ENCODE data around the gene ADAT3.

The ADAT3 gene

DNA sequence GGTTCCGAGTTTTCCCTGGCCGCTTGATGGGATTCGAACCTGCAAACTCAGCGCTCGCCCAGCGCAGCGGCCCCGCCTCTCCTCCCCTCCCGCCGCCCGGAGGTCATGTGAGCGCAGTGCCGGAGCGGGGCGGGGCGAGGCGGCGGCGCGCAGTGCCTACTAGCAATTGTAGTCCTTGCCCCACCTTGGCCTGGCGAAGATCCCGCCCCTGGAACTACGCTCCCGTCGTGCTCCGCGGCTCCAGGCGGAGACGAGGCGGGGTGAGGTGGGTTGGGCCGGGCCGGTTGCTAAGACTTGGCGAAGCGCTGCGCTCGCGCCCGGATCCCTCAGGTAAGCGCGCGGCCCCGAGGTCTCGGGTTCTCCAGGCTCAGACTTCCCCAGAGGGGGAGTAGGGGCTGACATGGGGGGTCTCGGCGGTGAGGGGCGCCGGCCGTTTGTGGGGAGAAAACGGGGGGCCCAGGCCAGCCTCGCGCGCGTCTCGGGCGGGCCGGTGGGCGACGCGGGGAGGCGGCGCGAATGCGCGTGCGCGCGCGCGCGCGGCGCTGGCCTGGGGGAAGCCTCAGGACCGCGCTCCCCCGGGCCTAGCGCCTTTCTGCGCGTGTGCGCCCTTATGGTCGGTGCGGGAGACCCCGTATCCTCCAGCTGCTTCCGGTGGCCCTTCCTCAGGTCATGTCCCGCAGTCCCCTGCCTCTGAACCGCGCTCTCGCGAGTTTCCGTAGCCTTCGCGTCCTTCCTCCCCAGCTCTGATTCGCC is at the start of gene ADAT3, which contains the start of gene SCAMP4:
TSS of gene ADAT3 (plus strand) at position 290 of the 753 bp plus-strand sequence. CDS start 6,649 bp downstream, outside the sequence.
TSS of gene SCAMP4 (plus strand) at position 290 of the 753 bp plus-strand sequence. CDS start 9,621 bp downstream, outside the sequence.
- DNase-seq, result peak; percentile 99

DNA sequence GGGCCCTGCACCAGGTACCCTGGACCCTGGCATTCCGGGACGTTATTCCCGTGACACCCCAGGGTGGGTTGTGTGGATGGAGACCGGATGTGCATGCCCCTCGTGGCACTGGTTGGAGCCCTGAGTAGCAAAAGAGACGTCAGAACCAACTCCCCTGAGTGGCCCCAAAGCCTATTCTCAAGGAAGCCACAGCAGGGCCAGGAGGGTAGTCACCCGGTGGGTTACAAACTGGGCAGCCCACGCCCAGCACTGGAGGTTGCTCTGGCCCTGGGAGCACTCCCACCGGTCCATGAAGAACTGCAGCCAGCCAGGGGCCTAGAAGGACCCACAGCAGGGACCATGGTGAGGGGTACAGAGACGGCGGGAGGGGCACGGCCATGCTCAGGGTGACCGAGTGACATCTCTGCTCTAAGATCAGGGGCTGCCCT is 49.4 kb upstream of the ADAT3 start:
- no peak for DNase-seq

DNA sequence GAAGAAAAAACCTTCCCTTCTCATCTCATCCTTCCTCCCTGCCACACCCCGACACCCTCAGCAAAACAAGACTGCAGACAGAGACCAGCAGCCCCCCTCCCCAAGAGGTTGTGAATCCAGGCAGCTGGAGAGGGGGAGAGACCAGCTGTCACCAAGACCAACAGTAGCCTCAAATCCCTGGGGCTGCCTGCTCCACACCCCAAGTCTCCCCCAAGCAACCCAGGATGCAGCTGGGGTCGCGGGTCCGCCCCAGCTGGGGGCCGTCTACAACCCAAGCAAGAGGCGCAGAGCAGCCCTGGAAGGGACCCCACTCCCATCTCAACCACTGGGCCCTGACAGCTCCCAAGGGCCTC is 48.9 kb upstream of the ADAT3 start:
- DNase-seq, result no peak

DNA sequence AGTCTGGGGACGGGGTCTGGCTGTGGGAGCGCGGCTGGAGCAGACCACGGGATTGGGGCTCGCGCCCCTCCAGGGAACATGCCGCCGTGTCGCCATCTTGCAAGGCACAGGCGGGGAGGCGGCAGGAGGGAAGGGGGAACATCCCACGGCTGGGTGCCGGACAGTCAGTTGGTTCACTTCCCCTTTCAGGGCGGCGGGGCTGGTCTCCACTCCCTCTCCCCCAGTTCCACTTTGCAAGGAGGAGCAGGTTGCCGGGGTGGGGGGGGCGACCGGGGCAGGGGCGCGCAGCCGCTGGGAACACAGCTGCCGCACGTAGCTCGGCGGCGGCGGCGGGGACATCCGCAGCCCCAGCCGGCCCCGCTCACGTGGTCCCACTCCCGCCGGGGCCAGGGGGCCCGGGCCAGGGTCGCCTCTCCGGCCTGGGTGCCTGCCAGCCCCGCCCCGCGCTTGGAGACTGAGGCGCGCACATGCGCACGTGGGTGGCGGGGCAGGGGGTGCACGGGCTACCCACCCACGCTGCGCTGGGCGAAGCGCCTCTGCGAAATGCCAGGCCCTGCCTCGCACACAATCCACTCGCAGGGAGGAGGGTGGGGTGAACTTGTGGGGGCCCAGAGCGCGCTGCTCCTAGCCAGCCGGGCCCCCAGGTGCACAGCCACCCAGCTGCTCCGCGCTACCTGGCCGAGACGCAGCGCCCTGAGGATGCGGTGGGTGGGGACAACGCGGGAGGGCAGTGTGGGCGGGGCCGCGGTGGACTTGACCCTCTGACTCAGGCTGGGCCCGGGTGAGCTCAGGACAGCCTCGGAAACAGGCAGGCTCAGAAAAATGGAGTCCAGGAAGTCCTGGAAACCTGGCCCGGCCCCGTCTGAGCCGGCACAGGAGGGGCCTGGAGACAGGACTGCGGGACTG is 48.2 kb upstream of the ADAT3 start:
- peak; percentile 74 for DNase-seq

DNA sequence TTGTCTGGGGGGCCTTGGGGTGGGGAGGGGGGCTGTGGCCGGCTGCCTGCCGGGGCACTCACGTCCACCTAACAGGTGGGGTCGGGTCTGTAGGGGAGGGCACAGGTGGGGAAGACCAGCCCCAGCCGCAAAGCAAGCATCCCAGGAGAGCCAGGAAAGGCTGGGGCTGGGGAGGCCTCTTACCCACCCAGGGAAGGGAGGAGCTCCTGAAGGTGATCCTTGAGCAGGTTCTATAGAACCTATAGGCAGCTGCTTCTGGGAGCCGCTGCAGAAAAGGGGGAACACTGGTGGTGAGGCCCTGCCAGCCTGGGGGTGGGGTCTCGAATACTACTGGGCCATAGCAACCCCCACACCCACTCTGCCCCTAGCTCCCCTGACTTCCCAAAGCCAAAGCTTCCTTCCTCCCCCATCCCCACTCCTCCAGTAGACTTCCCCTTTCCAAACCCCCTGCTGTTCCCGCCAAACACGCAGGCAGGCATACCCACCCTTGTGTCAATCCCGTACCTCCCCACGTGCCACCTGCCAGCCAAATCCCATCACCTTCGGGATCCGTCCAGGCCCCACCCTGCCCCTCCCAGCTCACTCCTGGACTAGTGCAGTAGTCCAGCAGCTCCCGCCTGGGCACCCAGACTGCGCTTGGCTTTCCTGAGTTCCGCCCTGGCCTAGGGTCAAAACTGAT is 47.4 kb upstream of the ADAT3 start:
- DNase-seq, result no peak

DNA sequence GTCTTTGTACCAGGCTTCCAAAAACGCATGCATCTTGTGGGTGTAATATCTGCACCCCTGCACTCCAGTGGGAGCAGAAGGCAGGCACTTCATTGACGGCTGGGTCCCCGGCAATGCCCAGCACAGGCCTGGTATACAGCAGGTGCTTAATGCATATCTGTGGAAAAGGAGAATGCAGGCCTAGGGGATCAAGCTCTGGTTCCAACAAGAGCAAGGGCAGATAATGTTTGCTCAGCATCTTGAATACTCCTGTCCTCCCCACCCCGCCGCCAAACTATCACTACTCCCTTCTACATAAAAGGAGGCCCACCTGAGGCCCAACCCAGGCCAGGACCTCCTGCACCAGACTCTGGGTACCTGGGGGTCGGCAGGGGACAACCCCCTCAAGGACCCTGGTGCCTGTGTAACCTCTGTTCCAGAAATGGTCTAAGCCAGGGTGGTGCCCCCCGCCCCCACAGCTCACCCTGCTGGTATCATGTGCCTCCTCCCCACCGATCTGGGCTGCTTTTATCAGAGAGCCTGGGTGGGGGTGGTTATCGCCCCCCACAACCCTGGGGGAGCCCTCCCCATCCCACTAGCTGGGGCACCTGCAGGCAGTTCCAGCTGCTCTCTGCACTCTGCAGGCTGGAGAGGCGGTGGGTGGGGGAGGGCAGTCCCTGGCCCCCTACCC is 46.7 kb upstream of the ADAT3 start:
- DNase-seq, result no peak

DNA sequence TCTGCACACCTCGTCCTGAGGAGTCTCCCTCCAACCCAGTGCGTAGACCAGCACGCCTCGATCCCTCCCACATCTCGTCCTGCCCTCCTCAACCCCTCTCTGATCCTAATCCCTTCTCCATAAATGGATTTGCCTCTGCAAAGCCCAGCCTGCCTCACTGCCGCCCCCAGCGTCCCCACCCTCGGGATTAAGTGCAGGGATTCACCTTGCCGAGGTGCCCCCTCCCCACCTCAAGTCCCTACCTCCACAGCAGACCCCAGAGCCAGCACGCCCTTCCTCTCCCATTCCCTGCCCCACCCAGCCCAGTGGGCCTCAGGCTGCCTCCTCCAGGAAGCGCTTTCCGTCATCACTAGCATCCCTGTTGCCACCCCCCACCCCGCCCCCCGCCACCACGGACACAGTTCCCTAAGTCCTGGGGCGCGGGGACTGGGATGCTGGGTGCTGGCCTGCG is 45.8 kb upstream of the ADAT3 start:
- DNase-seq, result no peak

DNA sequence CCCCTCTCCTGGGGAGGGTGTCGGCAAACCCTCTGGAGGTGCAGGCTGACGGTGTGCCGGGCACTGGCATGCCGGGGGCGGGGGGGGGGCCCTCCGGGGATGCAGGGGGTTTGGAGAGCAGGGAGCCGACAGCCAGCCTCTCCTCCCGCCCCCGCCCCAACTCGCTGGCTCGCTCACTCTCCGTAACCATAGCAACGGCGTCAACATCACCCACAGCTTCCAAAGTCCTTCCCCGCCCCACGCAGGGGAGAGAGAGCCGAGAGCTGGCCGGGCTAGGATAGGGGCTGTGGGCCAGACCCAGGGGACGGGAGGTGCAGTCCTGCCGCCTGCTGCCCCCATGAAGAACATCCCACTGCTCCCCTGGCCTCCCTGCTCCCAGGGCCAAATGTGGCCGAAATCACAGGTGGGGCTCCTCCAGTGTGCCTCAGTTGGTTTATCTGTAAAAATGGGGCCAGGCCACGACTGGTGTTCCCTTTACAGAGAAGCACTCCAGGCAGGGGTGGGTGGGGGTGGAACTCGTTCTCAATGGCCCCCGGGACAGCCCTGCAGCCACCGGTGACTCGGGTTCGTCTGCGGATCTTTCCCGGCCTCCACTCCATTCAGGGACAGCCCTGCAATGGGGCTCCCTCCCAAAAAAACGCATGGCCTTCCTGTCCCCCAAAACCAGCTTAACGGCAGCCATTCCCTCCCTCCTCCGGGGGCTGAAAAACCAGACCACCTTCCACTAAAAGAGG is 45.0 kb upstream of the ADAT3 start:
- DNase-seq, result peak; percentile 74

DNA sequence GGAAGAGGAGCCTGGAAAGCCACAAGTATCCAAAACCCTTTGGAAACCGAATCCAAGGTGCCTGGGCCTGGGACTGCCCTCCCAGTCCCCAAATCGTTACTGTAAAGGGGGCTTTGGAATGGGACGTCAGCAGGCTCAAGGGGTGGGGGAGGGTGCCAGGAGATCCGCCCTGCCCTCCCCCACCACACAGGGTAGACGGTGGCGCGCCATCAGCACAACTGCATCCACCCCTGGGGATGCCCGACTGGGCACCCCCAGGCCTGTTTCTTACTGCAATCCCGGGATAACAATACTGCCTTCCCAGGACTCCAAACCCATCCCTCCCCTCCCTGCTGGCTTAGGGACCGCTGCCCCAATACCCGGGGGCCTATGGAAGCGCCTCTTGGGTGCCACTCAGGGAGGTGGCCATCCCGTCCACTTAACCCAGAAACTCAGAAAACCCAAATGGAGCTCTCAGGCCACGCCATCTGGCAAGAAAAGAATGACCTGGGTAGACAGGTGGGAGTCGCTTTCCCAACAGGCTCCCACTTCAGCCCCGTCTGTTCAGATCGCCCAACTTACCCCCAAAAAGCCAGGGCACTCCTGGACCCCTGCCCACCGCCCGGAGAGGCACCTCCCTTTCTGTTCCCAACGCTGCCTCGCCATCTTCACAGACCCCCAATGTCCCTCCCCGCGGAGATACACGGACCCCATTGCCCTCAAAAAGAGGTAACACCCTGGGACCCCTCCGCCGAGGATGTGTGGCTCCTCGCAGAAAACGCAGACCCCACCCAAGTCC is 44.2 kb upstream of the ADAT3 start:
- DNase-seq, result no peak

DNA sequence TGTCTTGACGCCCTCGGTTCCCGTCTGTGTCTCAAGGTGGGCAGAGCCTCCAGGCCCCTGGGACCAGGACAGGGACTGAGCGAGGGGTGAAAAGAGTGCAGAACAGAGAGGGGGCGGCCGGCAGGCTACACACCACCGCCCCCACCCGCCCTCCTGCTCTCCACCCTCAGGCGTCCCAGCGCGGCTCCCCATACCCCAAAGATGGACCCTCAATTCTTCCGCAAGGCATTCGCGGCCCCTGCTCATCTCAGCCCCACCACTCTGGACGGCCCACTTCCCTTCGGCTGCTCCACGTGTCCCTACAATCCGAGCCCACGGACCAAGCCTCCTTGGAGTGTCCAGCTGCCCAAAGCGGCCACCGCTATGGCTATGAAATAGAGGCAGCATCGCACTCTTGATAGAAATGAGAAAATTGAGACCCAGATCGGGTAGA is 43.6 kb upstream of the ADAT3 start:
- no peak for DNase-seq

DNA sequence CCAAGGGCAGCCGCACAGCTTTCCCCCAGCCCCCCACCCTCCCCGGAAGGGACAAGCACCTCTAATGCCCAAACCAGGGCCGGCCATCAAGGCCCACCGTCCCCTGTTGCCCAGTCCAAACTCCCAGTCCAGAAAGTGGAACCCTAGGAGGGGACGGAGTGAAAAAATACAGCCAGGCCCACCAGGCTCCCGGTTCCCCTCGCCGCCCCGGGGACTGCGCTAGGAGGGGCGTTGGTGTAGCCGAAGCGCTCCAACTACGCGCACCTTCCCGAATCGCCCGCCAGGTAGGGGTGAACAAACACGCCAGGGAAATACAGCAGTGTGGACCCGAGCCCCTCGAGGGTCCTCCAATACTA is 43.2 kb upstream of the ADAT3 start:
- DNase-seq, result no peak

DNA sequence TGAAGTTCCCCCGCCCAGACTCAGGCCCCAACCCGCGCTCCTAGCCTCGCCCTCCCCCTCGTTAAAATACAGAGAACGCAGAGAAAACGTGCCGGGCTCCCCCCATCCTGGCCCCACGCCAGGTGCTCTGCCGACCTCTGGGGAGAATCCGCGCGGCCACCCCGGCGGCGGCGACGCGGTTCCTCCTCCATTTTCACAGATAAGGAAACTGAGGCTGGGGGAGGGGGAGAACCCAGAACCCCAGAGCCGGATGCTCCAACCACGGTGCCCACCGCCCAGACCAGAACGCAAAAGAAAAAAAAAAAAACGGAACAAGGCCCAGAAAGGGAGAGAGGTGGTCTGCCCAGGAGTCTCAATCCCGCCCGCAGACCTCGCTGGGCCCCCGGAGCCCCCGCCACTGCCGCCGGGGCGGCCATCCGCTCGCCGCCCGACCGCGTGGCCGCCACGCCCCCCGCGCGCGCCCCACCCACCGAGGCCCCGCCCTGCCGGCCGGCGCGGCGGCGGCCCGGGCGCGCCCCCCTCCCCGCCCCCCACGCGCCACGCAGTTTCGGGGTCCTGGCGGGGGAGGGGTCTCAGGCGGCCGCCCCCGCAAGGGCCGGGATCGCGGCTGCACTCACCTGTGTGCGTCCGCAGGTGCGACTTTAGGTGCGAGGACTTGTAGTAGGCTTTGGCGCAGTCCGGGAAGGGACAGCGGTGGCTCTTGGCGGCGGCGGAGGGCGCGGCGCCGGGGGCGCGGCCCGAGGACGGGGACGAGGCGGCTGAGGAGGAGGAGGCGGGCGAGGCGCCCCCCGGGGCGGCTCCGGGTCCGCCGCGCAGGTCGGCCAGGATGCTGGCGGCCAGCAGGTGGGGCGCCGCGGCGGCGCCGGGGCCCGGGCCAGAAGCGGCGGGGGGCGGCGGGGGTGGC is 42.5 kb upstream of the ADAT3 start:
- peak; percentile 54 for DNase-seq

DNA sequence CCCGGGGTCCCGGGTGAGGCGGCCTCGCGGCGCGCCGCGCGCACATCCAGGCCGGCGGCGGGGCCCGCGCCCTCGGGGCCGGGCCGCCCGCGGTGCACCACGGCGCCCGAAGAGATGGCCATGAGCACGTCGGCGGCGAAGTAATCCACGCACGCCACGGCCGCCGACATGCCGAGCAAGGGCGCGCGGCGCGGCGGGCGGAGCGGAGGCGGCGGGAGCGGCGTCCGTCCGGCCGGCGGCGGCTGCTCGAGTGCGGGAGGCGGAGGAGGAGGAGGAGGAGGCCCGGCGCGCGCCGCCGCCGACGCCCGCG is 41.9 kb upstream of the ADAT3 start, which contains the start of gene KLF16:
TSS of gene KLF16 (minus strand) at position 252 of the 310 bp plus-strand sequence. CDS start at position 170, 82 bp downstream.
- DNase-seq, result no peak

DNA sequence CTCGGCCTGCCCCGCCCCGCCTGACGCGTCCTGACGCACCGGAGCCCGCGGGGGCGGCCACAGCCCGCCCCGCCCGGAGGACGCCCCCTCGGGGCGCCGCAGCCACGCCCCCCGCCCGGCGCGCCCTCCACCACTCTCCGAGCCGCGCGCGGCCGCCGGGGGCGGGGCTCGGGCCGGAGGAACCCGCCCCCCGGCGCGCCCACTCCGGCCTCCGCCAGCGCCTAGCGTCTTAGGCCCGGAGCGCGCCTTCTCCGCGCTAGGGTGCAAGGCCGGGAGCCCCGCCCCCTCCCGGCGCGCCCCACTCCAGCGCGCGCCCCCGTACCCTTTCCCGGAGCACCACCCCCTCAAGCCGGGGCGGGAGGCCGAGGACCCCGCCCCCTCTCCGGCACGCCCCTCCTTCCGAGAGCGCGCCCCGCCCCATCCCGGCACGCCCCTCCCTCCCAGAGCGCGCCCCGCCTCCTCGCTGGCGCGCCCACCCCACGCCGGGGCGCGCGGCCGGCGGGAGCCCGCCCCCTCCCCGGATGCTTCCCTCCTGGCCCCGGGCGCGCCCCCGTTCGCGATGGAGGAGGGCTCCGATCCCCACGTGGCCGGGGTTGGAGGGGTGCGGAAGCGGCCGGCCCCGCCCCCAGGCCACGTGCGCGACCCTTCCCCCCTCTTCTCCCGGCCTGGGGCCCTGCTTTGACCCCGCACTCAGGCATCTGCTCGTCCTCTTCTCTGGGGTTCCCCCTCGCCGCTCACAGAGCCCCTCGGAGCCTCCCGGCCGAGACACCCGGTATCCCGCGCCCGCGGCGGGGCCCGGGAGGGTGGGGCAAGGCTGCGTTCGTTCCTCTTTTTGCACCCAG is 41.3 kb upstream of the ADAT3 start:
- DNase-seq, result peak; percentile 91

DNA sequence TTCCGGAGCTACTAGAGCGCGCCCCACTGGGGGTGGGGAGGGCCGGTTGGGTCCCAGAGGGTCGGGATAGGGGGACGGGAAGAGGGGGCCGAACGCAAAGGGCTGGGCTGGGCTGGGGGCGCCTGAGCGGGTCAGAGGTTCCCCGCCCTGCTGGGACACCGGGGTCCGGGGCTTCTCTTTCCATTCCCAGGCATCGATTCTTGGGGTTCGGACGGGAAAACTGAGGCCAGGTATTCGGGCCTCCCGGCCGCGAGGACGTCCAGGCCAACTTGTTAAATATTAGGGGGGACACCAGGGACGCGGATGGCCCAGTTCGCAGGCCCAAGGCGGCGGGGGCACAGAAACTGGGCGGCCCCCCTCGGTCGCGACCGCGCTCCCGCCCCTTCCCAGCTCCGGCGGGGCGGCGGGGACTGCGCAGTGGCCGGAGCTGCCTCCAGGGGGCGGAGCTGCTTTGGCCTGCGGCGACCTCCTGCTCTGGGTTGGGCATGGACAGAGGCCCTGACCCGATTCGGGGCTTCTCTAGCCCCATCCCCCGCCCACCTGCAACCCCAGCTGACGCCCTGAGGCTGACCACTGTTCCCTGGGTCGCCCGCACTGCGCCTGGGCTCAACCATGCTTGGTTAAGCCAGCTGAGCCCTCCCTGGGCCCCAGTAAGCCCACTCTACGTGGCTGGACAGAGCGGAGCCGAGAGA is 40.6 kb upstream of the ADAT3 start:
- peak; percentile 71 for DNase-seq

DNA sequence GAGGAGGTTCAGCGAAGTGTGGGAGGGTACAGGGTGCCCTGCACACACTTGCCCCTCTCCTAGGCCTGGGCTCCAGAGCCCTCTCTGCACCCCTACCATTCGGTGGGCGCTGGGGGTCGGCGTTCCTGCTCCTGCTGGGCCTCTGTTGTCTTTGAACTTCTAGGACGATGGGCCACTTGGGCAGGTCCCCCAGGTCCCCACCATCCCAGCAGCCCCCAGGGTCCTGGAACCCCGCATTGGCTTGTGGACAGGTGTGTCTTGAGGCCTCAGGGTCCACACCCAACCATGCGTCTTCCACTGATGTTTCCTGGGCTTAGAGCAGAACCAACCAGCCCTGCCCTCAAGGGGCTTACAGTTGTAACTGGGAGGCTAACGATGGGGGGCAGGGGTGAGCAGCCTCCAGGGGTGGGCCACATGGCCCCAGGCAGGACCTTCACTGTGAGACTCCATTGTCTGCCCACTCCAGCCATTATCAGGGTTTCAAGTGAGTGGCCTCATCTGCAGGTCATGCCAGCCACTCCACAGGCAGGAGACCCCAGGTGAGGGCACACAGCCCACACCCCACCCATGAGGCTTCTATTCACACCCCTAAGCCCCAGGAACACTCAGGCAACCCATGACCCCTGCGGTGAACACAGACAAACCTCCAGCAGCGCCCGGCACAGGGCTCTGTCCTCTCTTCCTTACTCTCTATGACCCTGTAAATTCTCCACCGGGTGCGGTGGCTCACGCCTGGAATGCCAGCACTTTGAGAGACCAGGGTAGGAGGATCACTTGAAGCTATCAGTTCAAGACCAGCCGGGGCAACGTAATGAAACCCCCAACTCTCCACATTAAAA is 39.8 kb upstream of the ADAT3 start:
- DNase-seq, result no peak

DNA sequence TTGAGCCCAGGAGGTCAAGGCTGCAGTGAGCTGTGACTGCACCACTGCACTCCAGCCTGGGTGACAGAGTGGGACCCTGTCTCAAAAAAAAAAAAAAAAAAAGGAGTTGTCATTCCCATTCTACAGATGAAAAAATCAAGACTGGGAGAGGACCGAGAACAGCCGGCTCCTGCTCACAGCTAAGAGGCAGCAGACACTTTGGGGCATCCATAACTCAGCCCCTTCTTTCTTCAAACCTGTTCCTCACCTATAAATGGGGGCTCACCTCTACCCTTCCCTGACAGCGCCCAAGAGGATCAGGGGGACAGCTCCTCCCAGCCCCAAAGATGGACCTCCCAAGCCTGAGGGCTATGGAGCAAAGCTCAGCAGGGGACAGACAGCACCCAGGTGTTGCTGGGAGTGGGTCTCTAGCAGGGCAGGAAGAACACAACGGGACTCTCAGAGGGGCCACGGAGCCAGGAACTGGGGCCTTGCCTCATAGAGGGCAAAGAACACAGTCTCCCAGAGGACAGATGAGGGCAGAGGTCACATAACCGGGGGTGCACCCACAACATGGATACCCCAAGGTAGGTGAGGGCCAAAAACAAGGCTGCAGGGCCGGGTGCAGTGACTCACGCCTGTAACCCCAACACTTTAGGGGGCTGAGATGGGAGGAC is 38.4 kb upstream of the ADAT3 start:
- no peak for DNase-seq
